ENCODE data around the gene CENATAC.
A peak's percentile ranks its signal among the peaks of the same experiment; 100 is the strongest.
"Not testable (repeated sequence)": the region's sequence is repeated elsewhere in the genome, so short reads cannot be mapped to it uniquely, and the experiment has no call there.

The CENATAC gene

DNA sequence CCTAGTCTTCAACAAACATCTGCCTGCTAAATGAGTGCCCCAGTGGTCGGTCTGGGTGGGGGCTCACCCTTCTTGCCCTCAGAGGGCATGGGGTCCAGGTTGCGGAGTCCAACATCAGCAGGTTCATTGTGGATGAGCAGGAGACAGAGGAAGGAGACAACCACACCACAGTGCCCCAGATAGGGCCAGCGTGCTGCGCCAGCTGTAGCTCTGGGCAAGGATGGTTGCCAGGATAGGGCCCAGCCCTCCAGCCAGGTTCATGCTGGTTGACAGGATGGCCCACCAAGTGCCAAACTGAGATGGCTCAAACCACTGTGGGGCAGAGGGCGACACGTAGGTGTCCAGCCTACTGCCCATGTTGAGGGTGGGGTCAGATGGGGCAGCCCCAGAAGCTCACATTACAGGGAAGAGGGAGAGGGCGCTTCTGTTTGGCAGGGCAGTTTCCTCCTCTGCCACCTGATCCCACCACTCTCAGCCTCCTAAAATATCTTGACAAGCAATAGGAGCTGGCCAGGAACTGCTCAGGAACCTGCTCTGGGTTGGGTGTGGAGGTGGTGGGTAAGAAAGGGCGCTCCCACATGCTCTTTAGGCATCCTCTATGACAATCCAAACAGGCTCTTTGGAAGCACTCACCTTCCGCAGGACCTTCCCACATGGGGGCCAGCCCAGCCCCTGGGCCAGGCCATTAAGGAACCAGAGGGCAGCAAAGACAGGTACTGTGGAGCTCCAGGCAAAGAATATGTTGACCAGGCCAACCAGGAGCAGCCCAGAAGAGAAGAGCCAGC lies 29.8 kb downstream of the CENATAC start:
- no peak for DNase-seq

DNA sequence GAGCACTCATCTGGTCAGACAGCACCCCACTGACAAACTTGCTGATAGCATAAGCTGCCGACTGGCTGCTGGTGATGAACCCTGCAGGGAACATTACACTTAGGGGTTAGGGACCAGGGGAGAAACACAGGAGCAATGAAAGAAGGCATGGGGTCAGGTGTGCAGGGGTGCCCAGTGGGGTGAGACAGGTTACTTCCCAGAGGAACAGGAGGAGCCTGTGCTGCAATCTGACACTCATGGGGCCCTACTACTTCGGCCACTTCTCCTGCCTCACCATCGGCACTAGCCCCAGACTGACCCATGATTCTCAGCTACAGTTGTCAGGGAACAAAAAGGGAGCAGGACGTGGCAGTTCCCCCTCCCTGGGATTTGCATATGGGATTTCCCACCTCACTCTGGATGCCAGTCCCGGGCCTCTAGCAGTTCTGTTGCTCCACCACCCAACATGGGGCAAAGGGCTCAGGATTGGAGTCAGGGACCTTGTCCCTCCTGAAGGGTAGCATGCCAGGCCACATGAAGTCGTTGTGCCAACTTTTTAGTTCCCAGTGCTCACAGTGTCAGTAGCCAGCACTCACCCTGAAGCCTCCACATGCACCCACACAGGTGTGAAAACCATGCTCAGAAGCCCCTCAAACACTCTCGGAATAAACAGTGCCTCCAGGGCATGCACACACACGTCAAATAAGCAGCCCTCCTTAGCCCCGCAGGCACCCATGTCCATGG lies 30.6 kb downstream of the CENATAC start:
- peak in 1 of 2 experiments; percentile 59 for DNase-seq

DNA sequence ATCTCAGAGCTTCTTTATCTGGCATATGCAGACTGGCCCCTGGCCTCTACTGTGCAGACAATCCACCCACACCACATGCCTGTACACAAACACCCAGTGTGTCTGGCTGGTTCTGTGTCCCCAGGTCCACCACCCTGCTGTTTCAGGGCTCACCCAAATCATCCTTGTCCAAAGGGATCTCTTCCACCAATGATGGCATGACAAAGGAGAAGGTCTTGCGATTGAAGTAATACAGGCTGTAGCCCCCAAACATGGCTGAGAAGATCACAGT lies 31.1 kb downstream of the CENATAC start:
- no peak for DNase-seq

DNA sequence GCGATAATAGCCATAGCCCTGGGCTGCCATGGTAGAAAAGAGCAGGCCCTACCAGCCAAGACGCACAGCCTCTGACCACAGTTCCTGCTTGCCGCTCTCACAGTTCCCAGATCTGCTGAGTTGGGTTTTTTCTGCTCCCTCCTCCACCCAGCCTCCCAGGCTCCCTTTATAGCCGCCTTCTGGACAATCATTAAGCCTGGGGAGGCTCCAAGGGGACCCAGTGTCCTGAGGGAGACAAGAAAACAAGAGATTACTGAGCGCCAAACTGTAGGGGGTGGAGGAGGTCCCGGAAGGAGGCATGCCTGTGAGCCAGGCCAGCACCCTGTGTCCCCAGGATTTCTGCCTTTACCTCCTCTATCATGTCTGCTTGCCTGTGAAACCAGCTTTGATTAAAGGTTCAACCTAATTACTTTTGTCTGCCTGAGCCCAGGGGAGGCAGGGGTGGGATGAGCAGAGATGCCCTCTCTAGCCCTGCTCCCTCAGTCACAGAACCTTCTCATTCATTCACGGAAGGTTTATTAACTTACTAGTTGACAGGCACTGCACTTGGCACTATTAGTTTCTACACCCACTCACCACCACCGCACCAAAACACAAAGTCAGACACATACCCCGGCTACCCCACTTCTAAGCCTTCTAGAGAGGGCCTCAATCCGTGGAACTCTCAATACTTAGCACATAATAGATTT lies 31.5 kb downstream of the CENATAC start:
- DNase-seq: peak in 1 of 2 experiments; percentile 65

DNA sequence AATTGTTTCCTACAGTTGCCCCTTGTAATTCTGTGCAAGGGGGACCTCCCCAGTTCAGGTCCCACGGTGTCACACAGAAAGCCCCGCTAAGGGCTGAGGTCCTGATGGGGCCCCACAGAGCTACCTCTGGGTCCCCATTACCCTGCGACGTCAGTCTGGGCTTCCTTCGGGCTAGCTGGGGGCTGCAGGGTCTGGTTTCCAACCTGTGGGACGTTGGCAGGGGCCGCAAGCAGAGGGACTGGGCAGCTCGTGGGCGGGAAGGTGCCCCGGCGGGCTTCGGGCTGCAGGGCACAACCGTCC lies 32.0 kb downstream of the CENATAC start:
- no peak for DNase-seq

DNA sequence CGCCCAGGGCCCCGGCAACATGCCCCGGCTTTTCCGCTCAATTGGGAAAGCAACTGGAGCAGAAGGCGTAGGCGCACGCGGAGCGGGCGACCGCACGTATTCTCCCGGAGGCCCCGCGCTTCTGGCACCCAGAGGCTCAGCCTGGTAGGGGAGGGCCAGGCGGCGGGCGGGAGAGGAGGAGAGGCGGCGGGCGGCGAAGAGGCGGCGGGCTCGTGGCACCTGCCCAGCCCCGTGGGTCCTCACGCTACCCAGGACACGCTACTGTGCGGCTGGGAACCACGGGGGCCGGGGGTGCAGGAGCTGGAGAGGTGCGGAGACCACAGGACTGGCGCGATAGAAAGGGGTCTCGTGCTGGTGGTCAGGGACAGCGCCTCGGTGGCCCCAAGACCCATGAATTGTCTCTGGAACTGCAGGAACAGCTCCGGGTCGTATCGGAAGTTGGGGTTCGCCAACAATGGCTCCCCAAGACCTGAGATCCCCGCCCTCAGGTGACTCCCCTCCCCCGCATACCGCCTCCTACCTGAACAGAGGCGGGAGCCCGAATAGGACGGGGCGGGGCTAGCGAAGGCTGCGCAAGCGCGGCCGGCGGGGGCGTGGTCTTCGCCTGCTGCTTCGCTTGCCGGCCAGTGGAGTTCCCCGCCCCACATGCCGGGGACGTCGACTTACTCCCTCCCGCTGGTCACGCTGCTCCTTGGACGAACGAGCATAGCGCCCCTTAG lies 32.5 kb downstream of the CENATAC start, which contains the start of gene SLC37A4:
TSS of gene SLC37A4 (minus strand) at position 549 of the 719 bp plus-strand sequence.
- DNase-seq: peak; percentile 99 to 100

DNA sequence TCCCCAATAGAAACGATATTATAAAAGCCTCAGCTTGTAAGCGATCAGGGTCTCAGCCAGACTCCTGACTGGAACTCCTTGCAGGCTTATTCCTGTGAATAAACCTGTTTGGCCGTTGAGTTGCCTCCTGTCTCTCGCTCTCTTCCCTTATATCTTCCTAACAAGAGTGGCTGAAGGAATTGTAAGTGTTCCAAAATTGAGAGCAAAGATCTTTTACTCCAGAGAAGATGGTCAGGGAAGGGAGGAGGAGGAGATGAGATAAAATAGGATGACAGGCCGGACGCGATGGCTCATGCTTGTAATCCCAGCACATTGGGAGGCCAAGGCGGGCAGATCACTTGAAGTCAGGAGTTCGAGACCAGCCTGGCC lies 34.0 kb downstream of the CENATAC start:
- DNase-seq: peak in 1 of 2 experiments; percentile 30

DNA sequence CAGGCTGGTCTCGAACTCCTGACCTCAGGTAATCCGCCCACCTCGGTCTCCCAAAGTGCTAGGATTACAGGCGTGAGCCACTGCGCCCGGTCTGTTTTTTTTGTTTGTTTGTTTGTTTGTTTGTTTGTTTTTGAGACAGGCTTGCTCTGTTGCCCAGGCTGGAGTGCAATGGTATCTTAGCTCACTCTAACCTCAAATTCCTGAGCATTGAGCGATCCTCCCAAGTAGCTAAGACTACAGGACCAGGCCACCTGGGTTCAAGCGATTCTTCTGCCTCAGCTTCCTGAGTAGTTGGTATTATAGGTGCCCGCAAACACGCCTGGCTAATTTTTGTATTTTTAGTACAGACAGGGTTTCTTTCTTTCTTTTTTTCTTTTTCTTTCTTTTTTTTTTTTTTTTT lies 35.5 kb downstream of the CENATAC start:
- not testable (repeated sequence) for DNase-seq

DNA sequence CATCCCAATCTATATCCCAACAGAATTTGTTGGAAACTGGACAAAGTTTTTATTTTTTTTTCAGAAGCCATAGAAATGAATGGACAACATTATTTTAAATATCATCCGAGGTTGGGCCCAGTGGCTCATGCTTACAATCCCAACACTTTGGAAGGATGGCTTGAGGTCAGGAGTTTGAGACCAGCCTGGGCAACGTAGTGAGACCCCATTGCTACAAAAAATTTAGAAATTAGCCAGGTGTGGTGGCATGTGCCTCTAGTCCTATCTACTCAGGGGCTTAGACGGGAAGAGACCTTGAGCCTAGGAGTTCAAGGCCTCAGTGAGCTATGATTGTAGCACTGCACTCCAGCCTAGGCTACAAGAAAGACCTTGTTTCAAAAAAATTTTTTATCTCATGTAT lies 36.9 kb downstream of the CENATAC start:
- no peak for DNase-seq

DNA sequence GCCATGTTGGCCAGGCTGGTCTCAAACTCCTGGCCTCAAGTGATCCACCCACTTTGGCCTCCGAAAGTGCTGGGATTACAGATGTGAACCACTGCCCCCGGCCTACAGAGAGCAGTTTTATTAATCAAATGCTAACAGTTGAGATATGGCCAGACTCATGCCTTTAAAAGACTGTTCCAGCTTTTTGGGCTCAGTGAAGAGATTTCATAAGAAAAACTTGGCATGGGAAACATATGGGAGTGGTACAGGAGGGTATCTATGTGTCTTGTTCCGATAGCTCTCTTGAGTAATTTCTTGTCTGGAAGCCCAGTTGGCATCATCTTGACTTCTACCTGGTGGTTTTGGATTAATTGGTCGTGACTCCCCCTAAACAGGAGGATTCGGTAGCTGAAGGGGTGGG lies 40.9 kb downstream of the CENATAC start:
- no peak for DNase-seq

DNA sequence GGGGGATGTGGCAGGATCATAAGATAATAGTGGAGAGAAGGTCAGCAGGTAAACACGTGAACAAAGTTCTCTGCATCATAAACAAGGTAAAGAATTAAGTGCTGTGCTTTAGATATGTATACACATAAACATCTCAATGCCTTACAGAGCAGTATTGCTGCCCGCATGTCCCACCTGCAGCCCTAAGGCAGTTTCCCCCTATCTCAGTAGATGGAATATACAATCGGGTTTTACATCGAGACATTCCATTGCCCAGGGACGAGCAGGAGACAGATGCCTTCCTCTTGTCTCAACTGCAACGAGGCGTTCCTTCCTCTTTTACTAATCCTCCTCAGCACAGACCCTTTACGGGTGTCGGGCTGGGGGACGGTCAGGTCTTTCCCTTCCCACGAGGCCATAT lies 41.5 kb downstream of the CENATAC start:
- DNase-seq: not testable (repeated sequence)

DNA sequence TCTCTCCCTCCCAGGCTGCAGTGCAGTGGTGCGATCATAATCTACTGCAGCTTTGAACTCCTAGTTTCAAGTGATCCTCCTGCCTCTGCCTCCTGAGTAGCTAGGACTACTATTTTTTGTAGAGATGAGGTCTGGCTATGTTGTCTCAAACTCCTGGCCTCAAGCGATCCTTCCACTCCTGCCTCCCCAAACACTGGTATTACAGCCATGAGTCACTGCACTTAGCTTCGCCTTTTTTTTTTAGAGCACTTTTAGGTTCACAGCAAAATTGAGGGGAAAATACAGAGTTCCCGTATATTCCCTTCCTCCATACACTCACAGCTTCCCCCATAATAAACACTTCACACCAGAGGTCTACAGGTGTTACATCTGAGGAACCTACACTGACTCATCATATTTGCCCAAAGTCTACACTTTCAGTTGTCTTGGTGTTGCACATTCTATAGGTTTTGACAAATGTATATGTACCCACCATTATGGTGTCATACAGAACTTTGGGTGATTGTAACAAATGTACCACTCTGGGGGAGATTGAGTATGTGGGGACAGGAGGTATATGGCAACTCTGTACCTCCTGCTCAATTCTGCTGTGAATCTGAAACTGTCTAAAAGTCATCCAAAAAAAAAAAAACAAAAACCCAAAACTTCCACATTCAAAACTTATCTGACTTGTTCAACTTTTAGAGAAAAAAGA lies 44.0 kb downstream of the CENATAC start:
- no peak for DNase-seq

DNA sequence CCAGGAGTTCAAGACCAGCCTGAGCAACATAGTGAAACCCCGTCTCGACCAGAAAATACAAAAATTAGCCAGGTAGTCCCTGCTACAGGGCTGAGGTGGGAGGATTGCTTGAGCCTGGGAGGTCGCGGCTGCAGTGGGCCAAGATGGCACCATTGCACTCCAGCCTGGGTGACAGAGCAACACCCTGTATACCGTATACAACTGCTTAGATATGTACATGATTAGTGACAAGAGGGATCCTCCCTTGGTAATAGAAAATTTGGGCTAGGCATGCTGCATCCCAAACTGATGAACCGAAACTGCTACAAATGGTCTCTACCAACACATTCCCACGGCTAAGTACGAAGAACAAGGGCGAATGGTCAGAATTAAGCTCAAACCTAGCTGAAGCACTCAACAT lies 45.0 kb downstream of the CENATAC start:
- DNase-seq: no peak

DNA sequence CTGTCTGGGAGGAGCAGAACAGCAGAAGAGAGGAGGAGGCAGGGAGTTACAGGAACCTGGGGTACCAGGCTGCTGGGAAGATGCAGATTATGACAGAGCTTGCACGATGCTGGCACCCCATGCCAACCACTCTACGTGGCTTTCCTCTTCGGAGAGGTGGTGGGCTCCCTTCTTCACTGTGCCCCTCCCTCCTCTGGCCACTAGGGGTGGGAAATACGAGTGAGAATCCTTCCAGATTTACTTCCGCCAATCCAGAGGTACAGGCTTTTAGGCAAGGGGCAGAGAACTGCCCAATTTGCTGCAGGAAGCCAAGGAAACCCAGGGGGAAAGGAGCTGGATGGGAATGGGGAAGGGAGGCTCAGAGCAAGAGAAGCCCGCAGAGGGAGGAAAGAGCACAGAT lies 46.8 kb downstream of the CENATAC start:
- peak in 1 of 2 experiments; percentile 20 for DNase-seq

DNA sequence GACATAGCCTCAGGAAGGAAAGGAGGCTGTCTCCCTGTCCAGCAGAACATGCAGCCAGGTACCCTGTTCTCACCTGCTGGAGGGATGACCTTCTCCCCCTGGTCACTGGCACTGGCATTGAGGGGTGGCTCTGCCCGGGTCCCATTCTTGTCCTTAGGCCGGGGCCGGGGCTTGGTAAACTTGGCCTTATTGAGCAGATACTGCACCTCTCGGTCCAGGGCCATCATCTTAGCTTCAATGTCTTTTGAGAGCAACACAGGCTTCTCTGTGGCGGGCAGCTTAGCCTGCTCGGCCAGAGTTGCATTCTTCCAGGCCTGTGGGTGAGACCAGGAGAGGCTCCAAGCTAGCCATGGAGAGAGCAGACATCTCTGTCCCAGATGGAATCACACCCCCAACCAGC lies 48.6 kb downstream of the CENATAC start:
- no peak for DNase-seq

DNA sequence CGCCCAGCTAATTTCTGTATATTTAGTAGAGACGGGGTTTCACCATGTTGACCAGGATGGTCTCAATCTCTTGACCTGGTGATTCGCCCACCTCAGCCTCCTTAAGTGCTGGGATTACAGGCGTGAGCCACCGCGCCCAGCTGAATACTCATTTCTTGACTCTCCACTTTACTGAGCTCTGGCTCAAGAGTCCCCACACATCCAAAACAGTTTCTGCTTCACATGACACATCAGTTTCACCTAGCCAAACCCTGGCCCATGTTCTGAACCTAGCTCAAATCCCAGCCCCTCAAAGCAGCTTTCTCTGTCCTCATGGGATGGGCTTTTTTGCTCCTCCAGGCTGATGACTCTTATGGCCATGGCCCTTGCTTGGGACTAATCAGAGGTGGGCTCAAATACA lies 49.3 kb downstream of the CENATAC start:
- DNase-seq: no peak

DNA sequence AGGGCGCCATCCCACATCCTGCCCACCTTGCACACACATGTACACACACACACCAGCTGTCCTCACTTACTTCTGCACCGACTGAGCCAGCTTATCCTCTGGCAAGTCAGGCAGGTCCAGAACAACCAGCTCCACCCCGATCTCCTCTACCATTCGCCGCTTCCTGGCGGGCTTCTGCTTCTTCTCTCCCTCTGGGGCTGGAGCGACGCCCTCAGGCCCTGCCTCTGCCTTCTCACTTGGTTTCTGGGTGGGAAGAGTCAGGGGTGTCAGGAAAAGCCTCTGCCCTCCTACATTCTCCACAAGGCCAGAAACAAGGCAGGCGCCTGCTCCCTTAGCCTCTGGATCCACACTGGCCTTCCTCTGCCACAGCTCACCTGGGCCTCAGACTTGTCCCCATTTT lies 50.7 kb downstream of the CENATAC start:
- DNase-seq: no peak

DNA sequence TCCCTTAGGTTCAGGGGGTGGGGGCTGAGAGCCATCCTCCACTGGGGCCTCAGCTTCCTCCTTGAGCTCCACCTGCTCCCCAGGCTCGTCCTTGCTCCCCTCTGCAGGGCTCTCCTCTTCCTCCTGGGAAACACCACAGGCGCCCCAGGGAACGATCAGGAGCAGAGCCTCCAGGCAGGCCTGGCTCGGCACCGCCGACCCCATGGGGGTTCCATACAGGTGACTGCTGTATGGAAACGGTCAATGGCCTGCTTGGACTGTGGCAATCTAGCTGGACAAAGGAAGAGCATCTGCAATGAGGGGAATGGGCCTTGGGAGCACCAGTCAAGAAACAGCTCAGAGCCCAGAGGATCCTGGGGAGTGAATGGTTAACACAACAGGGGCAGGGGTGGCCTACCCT lies 51.1 kb downstream of the CENATAC start:
- no peak for DNase-seq

DNA sequence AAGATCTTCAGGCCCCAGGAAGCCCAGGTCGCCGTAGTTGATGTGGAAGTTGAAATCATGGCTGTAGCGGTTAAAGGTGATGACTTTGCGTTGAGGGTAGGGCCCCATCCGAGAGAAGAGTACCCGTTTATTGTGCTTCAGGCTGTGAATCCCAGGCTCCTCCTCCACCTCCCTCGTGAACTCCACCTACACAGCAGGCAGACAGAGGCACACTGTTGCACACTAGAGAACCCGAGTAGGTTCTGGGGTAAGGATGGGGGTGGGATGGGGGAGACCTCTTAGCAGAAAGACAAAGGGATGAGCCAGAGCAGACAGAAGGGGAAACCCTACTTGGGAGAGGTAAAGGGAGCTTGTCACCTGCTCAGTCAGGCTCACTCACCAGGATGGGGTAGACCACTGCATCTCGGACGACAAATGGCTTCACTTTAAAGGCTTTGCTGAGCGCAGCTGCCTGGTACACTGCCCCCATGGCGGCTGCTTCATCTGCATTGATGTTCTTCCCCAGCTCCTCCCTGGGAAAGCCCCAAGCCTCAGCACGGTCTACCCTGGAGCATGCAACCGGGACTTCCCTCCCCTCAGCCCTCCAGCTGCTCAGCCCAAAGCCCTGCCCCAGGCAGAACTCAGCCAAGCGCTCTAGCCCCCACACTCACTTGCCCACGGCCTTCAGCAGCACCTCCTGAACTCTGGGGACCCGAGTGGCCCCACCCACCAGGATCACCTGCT lies 53.7 kb downstream of the CENATAC start:
- DNase-seq: no peak

DNA sequence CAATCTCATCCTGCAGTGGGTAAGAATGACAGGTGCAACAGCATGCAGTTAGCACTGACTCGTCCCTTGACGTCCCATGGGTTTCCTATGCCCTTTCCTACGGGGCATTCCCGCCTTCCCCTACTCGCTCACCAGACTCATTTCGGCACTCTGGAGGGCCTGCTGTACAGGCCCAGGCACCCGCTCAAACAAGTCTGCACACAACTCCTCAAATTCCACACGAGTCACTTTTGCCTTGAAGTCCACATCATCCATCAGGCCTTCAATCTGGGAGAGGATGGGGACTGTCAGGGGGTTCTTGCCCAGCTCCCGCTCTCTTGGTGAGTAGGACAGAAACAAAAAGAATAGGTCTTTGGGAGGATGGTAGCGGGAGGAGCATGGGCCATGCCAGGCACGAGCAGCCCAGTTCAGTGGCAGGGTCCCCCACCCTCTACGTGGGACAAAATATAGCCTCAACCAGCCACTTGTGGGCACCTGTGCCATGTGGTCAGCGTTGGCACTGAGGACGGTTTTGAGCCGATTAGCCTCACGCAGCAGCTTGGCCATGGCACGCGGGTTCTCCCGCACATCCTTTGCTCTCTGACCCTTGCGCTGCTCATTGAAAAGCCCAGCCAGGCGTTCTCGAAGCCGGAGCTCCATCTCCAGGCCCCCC lies 54.4 kb downstream of the CENATAC start:
- DNase-seq: no peak

DNA sequence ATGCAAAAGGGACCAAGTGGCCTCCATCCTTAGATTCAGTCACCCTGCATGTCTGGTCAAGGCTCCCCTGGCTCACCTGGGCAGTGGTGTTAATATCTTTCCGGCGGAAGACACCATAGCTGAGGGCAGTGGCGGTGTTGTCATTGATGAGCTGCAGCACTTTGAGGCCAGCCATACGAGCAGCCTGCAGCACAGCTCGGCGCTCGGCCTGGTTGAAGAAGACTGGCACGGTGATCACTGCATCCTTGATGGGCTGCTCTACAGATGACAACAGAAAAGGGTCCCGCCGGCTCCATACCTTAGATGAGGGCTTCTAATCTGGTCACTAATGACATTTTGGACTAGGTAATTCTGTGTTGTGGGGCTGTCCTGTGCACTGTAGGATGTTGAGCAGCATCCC lies 56.5 kb downstream of the CENATAC start:
- no peak for DNase-seq

DNA sequence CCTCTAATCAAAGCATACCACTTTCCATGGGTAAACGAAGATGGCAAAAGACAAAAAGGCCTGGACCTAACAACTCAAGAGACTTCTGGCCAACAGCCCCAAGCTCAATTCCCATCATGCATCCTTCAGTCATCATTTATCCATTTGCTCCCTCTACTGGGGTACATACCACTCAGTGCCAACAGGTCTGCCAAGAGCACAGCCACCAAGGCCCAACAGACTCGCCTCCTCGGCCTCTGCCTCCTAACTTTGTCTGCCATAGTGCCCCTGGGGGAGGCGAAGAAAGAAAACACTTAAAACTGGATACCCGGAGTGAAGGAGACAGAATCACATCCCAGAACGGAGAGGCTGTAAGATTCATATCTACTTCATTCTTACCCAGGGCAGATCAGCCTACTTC lies 58.0 kb downstream of the CENATAC start:
- DNase-seq: peak; percentile 10 to 61
